ENCODE measurements around the gene SBF1.

DNA sequence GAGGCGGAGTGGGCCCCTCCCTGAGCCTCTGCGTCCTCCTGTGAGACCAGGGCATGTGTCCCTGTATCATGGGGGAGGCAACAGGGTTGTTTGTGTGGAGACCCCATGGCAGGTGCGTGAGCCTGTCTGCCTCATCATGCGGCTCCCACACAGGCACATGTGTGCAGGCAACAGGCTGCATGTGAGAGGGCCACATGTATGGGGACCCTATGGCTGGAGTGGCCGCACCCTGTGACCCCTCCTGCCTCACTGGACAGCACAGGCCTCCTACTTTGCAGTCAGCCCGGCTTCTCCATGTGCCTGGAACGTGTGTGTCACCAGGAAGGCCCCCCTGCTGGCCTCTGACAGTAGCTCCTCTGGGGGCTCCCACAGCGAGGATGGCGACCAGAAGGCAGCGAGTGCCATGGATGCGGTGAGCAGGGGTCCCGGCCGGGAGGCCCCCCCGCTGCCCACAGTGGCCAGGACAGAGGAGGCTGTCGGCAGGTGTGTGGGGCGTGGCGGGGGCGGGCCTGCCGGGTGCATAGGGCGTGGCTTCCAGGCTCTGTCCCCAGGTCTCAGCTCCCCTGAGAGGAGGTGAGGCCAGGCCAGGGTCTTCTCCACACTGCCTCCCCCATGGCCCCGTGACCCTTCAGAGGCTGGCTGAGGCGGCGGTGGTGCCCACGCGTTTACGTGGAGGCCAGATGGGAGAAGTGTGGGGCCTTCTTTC lies 34.1 kb downstream of the SBF1 start:
- TF ChIP-seq, protein P1, sequence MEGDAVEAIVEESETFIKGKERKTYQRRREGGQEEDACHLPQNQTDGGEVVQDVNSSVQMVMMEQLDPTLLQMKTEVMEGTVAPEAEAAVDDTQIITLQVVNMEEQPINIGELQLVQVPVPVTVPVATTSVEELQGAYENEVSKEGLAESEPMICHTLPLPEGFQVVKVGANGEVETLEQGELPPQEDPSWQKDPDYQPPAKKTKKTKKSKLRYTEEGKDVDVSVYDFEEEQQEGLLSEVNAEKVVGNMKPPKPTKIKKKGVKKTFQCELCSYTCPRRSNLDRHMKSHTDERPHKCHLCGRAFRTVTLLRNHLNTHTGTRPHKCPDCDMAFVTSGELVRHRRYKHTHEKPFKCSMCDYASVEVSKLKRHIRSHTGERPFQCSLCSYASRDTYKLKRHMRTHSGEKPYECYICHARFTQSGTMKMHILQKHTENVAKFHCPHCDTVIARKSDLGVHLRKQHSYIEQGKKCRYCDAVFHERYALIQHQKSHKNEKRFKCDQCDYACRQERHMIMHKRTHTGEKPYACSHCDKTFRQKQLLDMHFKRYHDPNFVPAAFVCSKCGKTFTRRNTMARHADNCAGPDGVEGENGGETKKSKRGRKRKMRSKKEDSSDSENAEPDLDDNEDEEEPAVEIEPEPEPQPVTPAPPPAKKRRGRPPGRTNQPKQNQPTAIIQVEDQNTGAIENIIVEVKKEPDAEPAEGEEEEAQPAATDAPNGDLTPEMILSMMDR (IDR thresholded peaks at IDR 0.05), result no peak
- TF ChIP-seq POLR2A (IDR thresholded peaks at IDR 0.05), result no peak
